KOPT-K1 (cell line): ENCODE data around the gene CD163L1.

Source experiments
- H3K27ac ChIP-seq: fragments of 200-600 bp; sonication (generic); 2 replicates; pipeline ENCODE4 v1.5.1; 2016; ENCODE audit warnings: antibody characterized with exemption, mild to moderate bottlenecking, low read depth, low read length; ENCODE audit not compliant: poor library complexity, severe bottlenecking
- H3K36me3 ChIP-seq: fragments of 200-600 bp; sonication (generic); 2 replicates; pipeline ENCODE4 v1.5.1; 2017; ENCODE audit warnings: antibody characterized with exemption, mild to moderate bottlenecking, low read length, moderate library complexity; ENCODE audit not compliant: insufficient read depth
- H3K9me3 ChIP-seq: fragments of 200-600 bp; sonication (generic); 2 replicates; pipeline ENCODE4 v1.5.1; 2017; ENCODE audit warnings: antibody characterized with exemption, low read length, mild to moderate bottlenecking; ENCODE audit not compliant: insufficient read depth, poor library complexity, severe bottlenecking

CD163L1 gene

DNA sequence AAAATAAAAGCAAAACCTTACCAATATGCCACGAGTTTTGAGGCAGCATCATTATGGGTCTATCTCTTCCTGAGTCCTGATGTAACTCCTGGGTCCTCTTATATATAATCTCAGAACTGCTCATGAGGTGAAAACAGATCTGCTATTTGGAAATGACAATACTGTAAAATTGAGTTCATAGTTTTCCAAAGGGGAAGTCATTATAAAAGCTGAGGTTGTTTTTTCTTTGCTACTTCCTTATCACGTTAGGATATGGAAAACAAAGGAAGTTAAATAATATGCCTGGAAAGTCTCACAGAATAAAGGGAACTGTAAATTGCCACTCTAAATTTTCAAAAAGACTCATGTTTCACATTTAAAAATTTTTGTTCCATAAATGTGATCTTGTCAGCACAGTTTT is at the start of gene CD163L1:
TSS of gene CD163L1 (minus strand) at position 78 of the 400 bp plus-strand sequence. CDS start at position 52, 26 bp downstream.
- H3K27ac ChIP-seq: no peak within 1 kb of the TSS
- H3K36me3 ChIP-seq: no peaks in the 10 kb centered on the region
- H3K9me3 ChIP-seq: peaks cover 11% of the 10 kb centered on the region

- no peaks in the 10 kb centered on the region for H3K9me3 ChIP-seq
- H3K36me3 ChIP-seq: no peaks in the 10 kb centered on the region
- H3K27ac ChIP-seq: no peak overlapping the region
Observed at GRCh38 chr12:7493006-7493405, 49.1 kb upstream of the CD163L1 start.

- Histone ChIP-seq H3K9me3 (no peaks in the 10 kb centered on the region), H3K27ac (no peak overlapping the region), H3K36me3 (no peaks in the 10 kb centered on the region)
Observed at GRCh38 chr12:7486512-7486911, 42.6 kb upstream of the CD163L1 start.

- Histone ChIP-seq H3K9me3 (no peaks in the 10 kb centered on the region), H3K27ac (no peak overlapping the region), H3K36me3 (no peaks in the 10 kb centered on the region)
Observed at GRCh38 chr12:7485095-7485494, 41.1 kb upstream of the CD163L1 start.

DNA sequence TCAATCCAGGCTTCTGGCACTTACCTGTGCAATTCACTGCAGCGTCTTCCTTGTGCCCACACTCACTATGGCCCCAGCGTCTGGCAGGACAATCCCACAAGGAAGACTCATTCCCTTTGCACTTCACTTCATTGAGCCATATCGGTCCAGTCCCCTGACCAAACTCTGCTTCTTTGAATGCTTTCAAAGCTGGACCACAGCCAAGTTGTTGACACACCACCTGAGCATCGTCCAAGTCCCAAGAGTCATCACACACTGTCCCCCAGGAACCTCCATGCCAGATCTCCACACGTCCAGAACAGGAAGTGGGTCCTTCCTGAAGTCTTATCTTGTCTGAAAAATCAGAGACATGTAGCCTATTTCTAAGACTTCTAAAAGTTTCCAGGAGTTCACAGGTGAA is 39.4 kb upstream of the CD163L1 start:
- H3K9me3 ChIP-seq: no peaks in the 10 kb centered on the region
- no peak overlapping the region for H3K27ac ChIP-seq
- H3K36me3 ChIP-seq: no peaks in the 10 kb centered on the region

GRCh38 chr12:7479771-7480170 is 35.8 kb upstream of the CD163L1 start:
- no peaks in the 10 kb centered on the region for H3K9me3 ChIP-seq
- no peaks in the 10 kb centered on the region for H3K36me3 ChIP-seq
- no peak overlapping the region for H3K27ac ChIP-seq

DNA sequence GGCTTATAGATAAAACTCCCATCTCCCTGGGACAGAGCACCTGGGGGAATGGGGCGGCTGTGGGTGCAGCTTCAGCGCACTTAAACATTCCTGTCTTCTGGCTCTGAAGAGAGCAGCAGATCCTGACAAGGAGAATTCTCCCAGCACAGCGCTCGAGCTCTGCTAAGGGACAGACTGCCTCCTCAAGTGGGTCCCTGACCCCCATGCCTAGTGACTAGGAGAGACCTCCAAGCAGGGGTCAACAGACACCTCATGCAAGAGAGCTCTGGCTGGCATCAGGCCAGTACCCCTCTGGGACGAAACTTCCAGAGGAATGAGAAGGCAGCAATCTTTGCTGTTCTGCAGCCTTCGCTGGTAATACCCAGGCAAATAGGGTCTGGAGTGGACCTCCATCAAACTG is 28.1 kb upstream of the CD163L1 start:
- no peaks in the 10 kb centered on the region for H3K9me3 ChIP-seq
- H3K36me3 ChIP-seq: no peaks in the 10 kb centered on the region

DNA sequence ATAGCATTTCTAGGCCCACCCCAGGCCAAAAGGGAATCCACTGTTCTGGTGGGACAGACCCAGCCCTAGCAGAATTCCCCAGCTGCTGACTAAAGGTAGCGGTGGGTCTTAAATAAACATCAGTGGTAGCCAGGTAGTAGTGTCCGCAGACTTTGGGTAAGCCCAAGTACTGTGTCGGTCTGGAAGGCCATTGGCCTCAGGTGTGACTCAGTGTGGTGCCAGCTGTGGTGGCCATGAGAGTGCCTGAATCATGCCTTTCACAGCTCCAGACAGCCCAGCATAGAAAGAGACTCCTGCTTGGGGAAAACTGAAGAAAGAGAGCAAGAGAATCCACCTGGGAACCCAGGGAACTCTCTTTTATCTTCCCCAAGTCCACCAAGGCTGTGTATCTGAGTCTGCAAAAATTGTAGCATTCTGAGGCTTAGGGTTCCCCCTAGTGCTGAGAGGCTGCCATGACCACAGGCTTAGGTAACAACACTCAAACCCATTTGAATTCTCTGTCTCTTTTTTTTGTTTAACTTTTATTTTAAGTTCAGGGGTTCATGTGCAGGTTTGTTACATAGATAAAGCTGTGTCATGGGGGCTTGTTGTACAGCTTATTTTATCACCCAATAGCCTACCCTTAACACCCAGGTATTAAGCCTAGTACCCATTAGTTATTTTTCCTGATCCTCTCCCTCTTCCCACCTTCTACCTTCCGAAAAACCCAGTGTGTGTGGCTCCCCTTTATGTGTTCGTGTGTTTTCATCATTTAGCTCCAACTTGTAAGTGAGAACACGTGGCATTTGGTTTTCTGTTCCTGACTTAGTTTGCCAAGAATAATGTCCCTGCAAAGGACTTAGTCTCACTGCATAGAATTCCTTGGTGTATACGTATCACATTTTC is 16.7 kb upstream of the CD163L1 start:
- H3K9me3 ChIP-seq: no peaks in the 10 kb centered on the region
- no peaks in the 10 kb centered on the region for H3K36me3 ChIP-seq
- no peak overlapping the region for H3K27ac ChIP-seq

More for the DNA sequence above, 28.1 kb upstream of the CD163L1 start:
- no peak overlapping the region for H3K27ac ChIP-seq

DNA sequence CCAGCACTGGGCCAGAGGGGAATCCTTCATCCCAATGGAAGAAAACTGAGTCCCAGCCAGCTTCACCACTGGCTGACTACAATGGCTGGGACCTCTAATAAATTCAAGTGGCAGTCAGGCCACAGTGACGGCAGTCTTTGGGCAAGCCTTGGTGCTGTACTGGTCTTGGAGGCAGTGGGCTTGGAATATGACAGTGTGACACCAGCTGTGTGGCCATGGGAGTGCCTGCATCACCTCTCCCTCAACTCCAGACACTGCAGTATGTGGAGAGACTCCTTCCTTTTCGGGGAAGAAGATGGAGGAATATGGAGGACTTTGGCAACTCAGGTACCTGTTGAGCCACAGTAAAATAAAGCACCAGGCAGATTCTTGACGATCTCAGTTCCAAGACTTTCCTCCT is 16.0 kb upstream of the CD163L1 start:
- H3K36me3 ChIP-seq: no peaks in the 10 kb centered on the region
- no peak overlapping the region for H3K27ac ChIP-seq
- H3K9me3 ChIP-seq: no peaks in the 10 kb centered on the region

DNA sequence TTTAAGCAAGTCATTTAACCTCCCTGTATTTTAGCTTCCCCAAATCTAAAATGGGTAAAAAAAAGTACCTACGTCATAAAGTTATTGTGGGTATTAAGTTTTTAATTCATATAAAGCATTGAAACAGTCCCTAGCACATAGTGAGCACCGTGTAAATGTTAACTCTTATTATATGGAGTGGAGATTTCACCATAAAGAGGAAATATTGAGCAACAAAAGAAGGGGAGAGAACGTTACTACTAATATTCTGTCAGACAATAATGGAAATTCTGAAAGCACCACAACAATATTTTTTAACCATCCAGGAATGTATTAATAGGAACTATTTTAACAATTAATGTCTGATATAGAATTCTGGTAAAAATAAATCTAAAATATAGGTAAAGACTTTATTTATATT is 7.8 kb upstream of the CD163L1 start:
- H3K36me3 ChIP-seq: no peaks in the 10 kb centered on the region
- no peaks in the 10 kb centered on the region for H3K9me3 ChIP-seq
- no peak overlapping the region for H3K27ac ChIP-seq

DNA sequence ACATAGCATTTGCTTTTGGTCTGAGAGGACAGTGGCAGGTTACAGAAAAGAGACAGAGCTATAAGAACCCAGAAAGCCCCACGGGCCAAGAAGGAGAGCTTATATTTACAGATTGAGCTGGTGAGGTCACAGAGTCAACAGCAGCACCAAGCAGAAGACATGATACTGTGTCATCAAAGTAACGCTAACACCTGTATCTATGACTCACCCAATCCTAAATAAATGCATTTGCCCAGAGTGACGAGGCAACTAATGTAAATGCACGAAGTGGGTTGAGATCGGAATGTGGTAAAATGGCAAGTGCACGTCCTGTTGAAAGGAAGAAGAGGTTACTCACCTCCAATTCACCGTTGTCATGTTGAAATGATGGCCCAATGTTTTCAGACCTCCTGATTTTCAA is 6.7 kb upstream of the CD163L1 start:
- Histone ChIP-seq H3K9me3 (no peaks in the 10 kb centered on the region), H3K27ac (no peak overlapping the region), H3K36me3 (no peaks in the 10 kb centered on the region)

DNA sequence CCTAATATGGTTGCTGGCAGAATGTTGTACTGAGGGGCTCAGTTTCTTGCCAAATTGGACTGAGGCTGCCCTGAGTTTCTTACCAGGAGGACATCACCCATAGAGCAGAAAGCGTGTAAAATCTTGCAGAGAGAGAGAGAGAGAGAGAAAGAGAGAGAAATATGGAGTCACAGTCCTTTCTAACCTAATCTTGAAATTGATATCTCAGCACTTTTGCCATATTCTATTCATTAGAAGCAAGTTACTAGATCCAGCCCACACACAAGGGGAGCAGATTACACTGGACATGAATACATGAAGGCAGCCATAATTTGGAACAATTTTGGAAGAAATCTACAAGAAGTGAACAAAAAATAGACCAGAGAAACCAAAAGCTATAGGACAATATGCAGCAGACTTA is 4.1 kb upstream of the CD163L1 start:
- H3K36me3 ChIP-seq: no peaks in the 10 kb centered on the region
- no peaks in the 10 kb centered on the region for H3K9me3 ChIP-seq
- H3K27ac ChIP-seq: no peak overlapping the region

GRCh38 chr12:7444537-7444936 is 584 bp upstream of the CD163L1 start:
- Histone ChIP-seq H3K9me3 (peaks cover 10% of the 10 kb centered on the region), H3K36me3 (no peaks in the 10 kb centered on the region), H3K27ac (no peak overlapping the region)

- Histone ChIP-seq H3K27ac (no peak overlapping the region), H3K36me3 (no peaks in the 10 kb centered on the region), H3K9me3 (peaks cover 11% of the 10 kb centered on the region)
Observed at GRCh38 chr12:7441216-7441615, 2.7 kb downstream of the CD163L1 start.

DNA sequence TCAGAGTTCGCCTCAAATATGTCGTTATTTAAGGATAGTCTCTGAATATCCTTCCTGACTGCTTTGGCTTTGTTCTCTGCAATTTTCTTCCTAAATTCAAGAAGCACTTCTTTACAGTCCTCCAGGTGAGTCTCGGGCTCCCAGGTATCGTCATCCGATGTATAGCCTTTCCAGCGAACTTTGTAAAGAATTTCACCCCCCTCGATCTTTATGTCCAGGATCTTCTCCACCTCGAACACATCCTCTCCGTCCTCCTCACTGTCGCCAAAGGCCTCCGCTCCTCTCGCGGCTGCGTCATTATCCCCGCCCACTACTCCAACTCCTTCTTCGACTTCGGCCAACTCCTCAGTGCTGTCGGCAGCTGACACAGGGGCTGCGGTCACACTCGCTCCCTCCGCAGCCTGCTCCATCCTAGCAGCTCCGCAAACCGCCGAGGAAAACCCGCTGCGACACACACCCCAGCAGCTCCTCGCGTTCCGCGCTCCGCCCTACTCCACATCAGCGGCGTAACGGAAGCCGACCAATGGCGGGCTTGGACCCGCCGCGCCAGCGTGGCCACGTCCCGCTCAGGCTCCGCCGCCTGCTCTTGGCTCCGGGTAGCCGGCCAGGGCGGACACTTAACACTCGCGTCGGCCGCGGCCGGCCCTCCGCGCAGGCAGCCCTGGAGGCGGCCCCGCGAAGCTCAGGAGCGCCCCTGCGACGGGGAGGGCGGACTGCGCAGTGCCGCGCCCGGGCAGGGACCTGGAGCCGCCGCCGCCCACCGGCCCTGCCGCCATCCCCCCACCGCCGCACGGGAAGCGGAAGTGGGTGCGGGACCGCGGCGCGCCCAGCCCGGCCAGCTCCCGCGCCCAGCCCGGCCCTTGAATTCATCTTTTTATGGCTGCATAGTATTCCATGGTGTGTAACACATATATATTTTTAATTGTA is 4.1 kb downstream of the CD163L1 start:
- H3K36me3 ChIP-seq: no peaks in the 10 kb centered on the region
- no peak overlapping the region for H3K27ac ChIP-seq
- H3K9me3 ChIP-seq: peaks cover 11% of the 10 kb centered on the region
